Hepatocyte (in vitro differentiated cells): Measurements from ENCODE around the gene BID. TPM values are rescaled to one million over a fixed set of nuclear protein-coding genes. Genes with fewer than 3 reads are reported as not detected.

Experiments used
- DNase-seq: peaks from one replicate; pipeline ENCODE4 v3.0.0-alpha.2; 2016; ENCODE audit warnings: low spot score
- H2AFZ ChIP-seq: fragments of 200-600 bp; sonication (generic); 2 replicates; pipeline ENCODE4 v1.6.0; 2016; ENCODE audit warnings: antibody characterized with exemption, mild to moderate bottlenecking
- H3K27ac ChIP-seq: fragments of 200-600 bp; sonication (generic); 2 replicates; pipeline ENCODE4 v1.5.1; 2016; ENCODE audit warnings: mild to moderate bottlenecking
- H3K27me3 ChIP-seq: fragments of 200-600 bp; sonication (generic); 2 replicates; pipeline ENCODE4 v1.6.1; 2016
- H3K36me3 ChIP-seq: fragments of 200-600 bp; sonication (generic); replicated peaks from 2 replicates; pipeline ENCODE4 v1.5.1; 2016; ENCODE audit warnings: low read depth; ENCODE audit not compliant: insufficient read depth
- H3K4me1 ChIP-seq: fragments of 200-600 bp; sonication (generic); 2 replicates; pipeline ENCODE4 v1.5.1; 2016; ENCODE audit warnings: mild to moderate bottlenecking, moderate library complexity; ENCODE audit not compliant: insufficient read depth
- H3K4me2 ChIP-seq: fragments of 200-600 bp; sonication (generic); 2 replicates; pipeline ENCODE4 v1.6.0; 2016
- H3K4me3 ChIP-seq: fragments of 200-600 bp; sonication (generic); 2 replicates; pipeline ENCODE4 v1.5.1; 2016; ENCODE audit warnings: mild to moderate bottlenecking
- H3K79me2 ChIP-seq: fragments of 200-600 bp; sonication (generic); 2 replicates; pipeline ENCODE4 v1.6.0; 2017; ENCODE audit warnings: mild to moderate bottlenecking
- H3K9me2 ChIP-seq: fragments of 200-600 bp; sonication (generic); replicated peaks from 2 replicates; pipeline ENCODE4 v1.6.0; 2017; ENCODE audit warnings: mild to moderate bottlenecking; ENCODE audit not compliant: insufficient read depth
- H3K9me3 ChIP-seq: fragments of 200-600 bp; sonication (generic); 2 replicates; pipeline ENCODE4 v1.5.1; 2016; ENCODE audit warnings: low read depth, mild to moderate bottlenecking
- H4K20me1 ChIP-seq: fragments of 200-600 bp; sonication (generic); 2 replicates; pipeline ENCODE4 v1.6.0; 2016; ENCODE audit warnings: mild to moderate bottlenecking; ENCODE audit not compliant: insufficient read depth, poor library complexity, severe bottlenecking
- EZH2 ChIP-seq: fragments of 200-600 bp; sonication (generic); IDR thresholded peaks from 2 replicates; pipeline ENCODE4 v1.6.1; 2016; ENCODE audit warnings: antibody characterized with exemption, mild to moderate bottlenecking, borderline replicate concordance
- EZH2phosphoT487 ChIP-seq: fragments of 200-600 bp; sonication (generic); IDR thresholded peaks from one replicate; pipeline ENCODE4 v1.6.1; 2018; ENCODE audit warnings: antibody characterized with exemption, mild to moderate bottlenecking, low read depth, moderate library complexity; ENCODE audit not compliant: unreplicated experiment, severe bottlenecking
- WGBS: methylation state at CpG from one replicate; pipeline ENCODE4 v1.1.6; 2016; ENCODE audit warnings: low lambda C conversion rate; ENCODE audit errors: missing lambda C conversion rate; 5-methylcytosine and 5-hydroxymethylcytosine counted together
- polyA plus RNA-seq: library from polyadenylated mRNA; unstranded; fragments of >200 nt; fragmentation: Nextera tagmentation; extraction: Ambion mirVana; gene quantifications from 2 replicates; pipeline ENCODE4 v1.2.1, GENCODE V29; 2016
- total RNA-seq: library from RNA; depleted of rRNA; stranded (reverse); fragments of >200 nt; gene quantifications from 2 replicates; pipeline ENCODE4 v1.2.3, GENCODE V29; 2014
- TF ChIP-seq, protein P1 (sequence below): fragments of 200-600 bp; sonication (generic); IDR thresholded peaks from 2 replicates; pipeline ENCODE4 v1.5.1; 2016; ENCODE audit warnings: antibody characterized with exemption, mild to moderate bottlenecking; ENCODE audit not compliant: poor library complexity

The BID gene
- total and polyA plus RNA-seq, 2 experiments from 2014 or later: 34.5 to 55.5 TPM

DNA sequence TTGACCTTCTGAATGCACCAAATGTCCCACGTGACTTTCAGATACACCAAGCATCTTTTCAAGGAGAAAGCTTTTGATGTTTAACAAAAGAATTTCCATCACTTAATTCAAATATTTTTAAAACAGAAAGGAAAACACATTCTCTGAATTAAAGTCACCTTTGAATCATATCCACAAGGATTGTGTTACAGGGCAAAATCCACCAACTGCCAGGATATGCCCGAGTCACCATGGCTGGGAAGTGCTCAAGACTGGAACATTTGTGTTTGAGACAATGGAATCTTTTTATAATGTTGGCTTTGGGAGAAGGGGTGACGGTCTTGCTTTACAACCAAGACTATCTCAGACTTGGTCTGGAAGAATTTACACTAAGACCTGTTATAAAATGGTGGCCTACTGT lies 40.8 kb downstream of the BID start:
- H3K4me2 ChIP-seq: no peak overlapping the region
- WGBS: 80% methylated on average over 3 of the region's 3 CpGs

DNA sequence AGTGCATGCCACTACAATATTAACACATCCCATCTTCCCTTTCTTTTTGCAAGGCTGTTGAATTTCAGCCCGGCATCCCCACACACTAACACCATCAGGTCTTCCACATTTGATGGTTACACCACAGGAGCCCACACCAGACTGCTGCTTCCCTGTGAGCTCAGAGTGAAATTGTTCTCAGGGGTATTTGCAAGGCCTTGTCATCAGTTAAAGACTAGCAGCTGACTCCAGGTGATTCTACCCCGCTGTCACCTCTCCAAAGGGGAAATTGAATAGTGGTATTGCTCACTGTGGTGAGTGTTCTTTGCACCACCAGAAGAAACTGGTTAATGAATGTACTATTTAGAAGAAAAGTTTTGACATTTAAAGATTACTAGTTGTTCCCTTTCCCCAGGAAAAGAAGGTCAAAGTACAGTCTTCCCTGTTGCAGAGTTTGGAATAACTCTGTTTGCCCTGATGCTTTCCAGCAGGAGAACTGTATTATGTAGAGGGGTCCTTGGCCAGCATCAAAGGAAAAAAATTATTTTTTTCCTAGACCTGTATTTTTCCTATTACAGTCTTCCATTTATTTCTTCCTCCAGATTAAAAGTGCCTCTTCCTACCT lies 41.9 kb downstream of the BID start:
- Histone ChIP-seq H3K27ac (no peak overlapping the region), H3K4me2 (no peak overlapping the region), H3K36me3 (no peaks in the 10 kb centered on the region), H2AFZ (no peak overlapping the region), H3K4me3 (no peak overlapping the region), H3K79me2 (no peaks in the 10 kb centered on the region), H3K27me3 (no peaks in the 10 kb centered on the region), H3K4me1 (no peaks in the 10 kb centered on the region), H4K20me1 (no peaks in the 10 kb centered on the region), H3K9me2 (no peaks in the 10 kb centered on the region), H3K9me3 (no peaks in the 10 kb centered on the region)
- DNase-seq: no peak
- TF ChIP-seq EZH2phosphoT487 (no peak), EZH2 (no peak)
- TF ChIP-seq, protein P1, sequence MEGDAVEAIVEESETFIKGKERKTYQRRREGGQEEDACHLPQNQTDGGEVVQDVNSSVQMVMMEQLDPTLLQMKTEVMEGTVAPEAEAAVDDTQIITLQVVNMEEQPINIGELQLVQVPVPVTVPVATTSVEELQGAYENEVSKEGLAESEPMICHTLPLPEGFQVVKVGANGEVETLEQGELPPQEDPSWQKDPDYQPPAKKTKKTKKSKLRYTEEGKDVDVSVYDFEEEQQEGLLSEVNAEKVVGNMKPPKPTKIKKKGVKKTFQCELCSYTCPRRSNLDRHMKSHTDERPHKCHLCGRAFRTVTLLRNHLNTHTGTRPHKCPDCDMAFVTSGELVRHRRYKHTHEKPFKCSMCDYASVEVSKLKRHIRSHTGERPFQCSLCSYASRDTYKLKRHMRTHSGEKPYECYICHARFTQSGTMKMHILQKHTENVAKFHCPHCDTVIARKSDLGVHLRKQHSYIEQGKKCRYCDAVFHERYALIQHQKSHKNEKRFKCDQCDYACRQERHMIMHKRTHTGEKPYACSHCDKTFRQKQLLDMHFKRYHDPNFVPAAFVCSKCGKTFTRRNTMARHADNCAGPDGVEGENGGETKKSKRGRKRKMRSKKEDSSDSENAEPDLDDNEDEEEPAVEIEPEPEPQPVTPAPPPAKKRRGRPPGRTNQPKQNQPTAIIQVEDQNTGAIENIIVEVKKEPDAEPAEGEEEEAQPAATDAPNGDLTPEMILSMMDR: no peak
- WGBS: 91% methylated on average over 2 of the region's 2 CpGs

More for the DNA sequence above, 40.8 kb downstream of the BID start:
- no peak for DNase-seq
- H3K79me2 ChIP-seq: no peaks in the 10 kb centered on the region
- H3K4me3 ChIP-seq: no peak overlapping the region
- H4K20me1 ChIP-seq: no peaks in the 10 kb centered on the region
- H3K4me1 ChIP-seq: no peaks in the 10 kb centered on the region
- H2AFZ ChIP-seq: no peak overlapping the region
- TF ChIP-seq EZH2phosphoT487: no peak
- TF ChIP-seq, protein P1: no peak
- TF ChIP-seq EZH2: no peak
- no peaks in the 10 kb centered on the region for H3K27me3 ChIP-seq
- no peaks in the 10 kb centered on the region for H3K9me3 ChIP-seq
- no peak overlapping the region for H3K27ac ChIP-seq
- no peaks in the 10 kb centered on the region for H3K36me3 ChIP-seq
- no peaks in the 10 kb centered on the region for H3K9me2 ChIP-seq

DNA sequence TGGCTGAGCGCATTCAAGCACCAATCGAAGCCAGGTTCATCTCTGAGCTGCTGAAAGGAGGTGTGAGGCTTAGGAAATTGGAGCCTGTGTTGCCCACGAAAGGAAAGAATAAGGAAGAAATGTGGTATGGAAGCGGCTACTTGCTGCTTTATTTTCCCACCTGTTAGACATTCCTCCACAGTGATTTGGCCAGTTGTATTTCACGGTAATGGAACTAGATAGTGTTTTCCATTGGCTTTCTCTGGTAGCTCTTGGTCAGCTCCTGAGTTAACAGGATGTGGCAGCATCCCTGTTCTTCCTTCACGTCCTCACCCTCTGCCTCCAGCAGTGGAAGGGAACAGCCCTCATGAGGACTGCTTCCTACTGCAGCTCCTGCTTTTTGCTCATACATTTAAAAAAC lies 44.7 kb downstream of the BID start:
- H3K4me3 ChIP-seq: no peak overlapping the region
- no peaks in the 10 kb centered on the region for H3K9me2 ChIP-seq
- H4K20me1 ChIP-seq: no peaks in the 10 kb centered on the region
- H3K27ac ChIP-seq: no peak overlapping the region
- no peak overlapping the region for H2AFZ ChIP-seq
- no peaks in the 10 kb centered on the region for H3K79me2 ChIP-seq
- no peaks in the 10 kb centered on the region for H3K9me3 ChIP-seq
- no peak overlapping the region for H3K4me2 ChIP-seq
- TF ChIP-seq, protein P1: no peak
- no peak for TF ChIP-seq EZH2
- no peak for TF ChIP-seq EZH2phosphoT487
- 95% methylated on average over 6 of the region's 6 CpGs for WGBS
- DNase-seq: no peak
- H3K4me1 ChIP-seq: no peaks in the 10 kb centered on the region
- no peaks in the 10 kb centered on the region for H3K27me3 ChIP-seq
- no peaks in the 10 kb centered on the region for H3K36me3 ChIP-seq

DNA sequence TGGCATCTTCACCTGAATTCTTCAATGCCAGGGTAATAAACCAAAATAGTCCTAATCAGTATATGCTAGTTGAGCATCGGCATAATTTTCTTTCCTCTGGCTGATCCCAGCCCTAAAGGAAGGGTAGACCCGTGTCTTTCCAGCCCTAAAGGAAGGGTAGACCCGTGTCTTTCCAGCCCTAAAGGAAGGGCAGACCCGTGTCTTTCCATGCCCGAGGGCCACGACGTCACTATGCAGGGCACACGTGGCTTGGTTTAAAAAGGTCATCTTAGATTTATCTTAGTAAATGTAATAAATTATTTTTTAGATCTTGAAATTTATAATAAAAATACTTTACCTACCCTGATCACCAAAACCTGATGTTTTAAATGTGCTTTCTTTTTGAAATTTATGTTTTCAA lies 45.5 kb downstream of the BID start:
- WGBS: 94% methylated on average over 8 of the region's 8 CpGs
- Histone ChIP-seq H3K9me3 (no peaks in the 10 kb centered on the region), H3K27ac (no peak overlapping the region), H3K79me2 (no peaks in the 10 kb centered on the region), H3K27me3 (no peaks in the 10 kb centered on the region), H3K4me1 (no peaks in the 10 kb centered on the region), H4K20me1 (no peaks in the 10 kb centered on the region), H3K36me3 (no peaks in the 10 kb centered on the region), H3K4me2 (no peak overlapping the region), H3K4me3 (no peak overlapping the region), H3K9me2 (no peaks in the 10 kb centered on the region), H2AFZ (no peak overlapping the region)
- no peak for DNase-seq
- TF ChIP-seq EZH2phosphoT487: no peak
- TF ChIP-seq, protein P1: no peak
- TF ChIP-seq EZH2: no peak
